Neural progenitor cell (in vitro differentiated cells): ENCODE data around the gene MEGF10. TPM values are rescaled to one million over a fixed set of nuclear protein-coding genes. Genes with fewer than 3 reads are reported as not detected.

ENCODE experiments used
- DNase-seq: peaks from one replicate; pipeline ENCODE4 v3.0.0-alpha.2; 2016; ENCODE audit warnings: low spot score
- H2AFZ ChIP-seq: fragments of 200-600 bp; sonication (generic); replicated peaks from 2 replicates; pipeline ENCODE4 v1.6.1; 2016; ENCODE audit warnings: antibody characterized with exemption
- H3F3A ChIP-seq: fragments of 200-600 bp; sonication (generic); 2 replicates; pipeline ENCODE4 v1.6.1; 2016; ENCODE audit warnings: antibody characterized with exemption, low read depth
- H3K27ac ChIP-seq: fragments of 200-600 bp; sonication (generic); 2 replicates; pipeline ENCODE4 v1.5.1; 2016; ENCODE audit warnings: mild to moderate bottlenecking
- H3K27me3 ChIP-seq: fragments of 200-600 bp; sonication (generic); 2 replicates; pipeline ENCODE4 v1.6.1; 2016; ENCODE audit warnings: mild to moderate bottlenecking, moderate library complexity
- H3K36me3 ChIP-seq: fragments of 200-600 bp; sonication (generic); 2 replicates; pipeline ENCODE4 v1.5.1; 2016
- H3K4me1 ChIP-seq: fragments of 200-600 bp; sonication (generic); 2 replicates; pipeline ENCODE4 v1.6.1; 2016; ENCODE audit warnings: mixed run types
- H3K4me2 ChIP-seq: fragments of 200-600 bp; sonication (generic); 2 replicates; pipeline ENCODE4 v1.6.1; 2016
- H3K4me3 ChIP-seq: fragments of 200-600 bp; sonication (generic); 2 replicates; pipeline ENCODE4 v1.5.1; 2016
- H3K79me2 ChIP-seq: fragments of 200-600 bp; sonication (generic); 2 replicates; pipeline ENCODE4 v1.6.1; 2016; ENCODE audit warnings: low read depth
- H3K9ac ChIP-seq: fragments of 200-600 bp; sonication (generic); 2 replicates; pipeline ENCODE4 v1.6.1; 2016
- H3K9me3 ChIP-seq: fragments of 200-600 bp; sonication (generic); 2 replicates; pipeline ENCODE4 v1.5.1; 2016; ENCODE audit warnings: low read depth
- H4K20me1 ChIP-seq: fragments of 200-600 bp; sonication (generic); 2 replicates; pipeline ENCODE4 v1.6.1; 2016; ENCODE audit warnings: low read depth
- H3K27ac Mint-ChIP-seq: 3 replicates; pipeline ENCODE4 v1.8.0; 2021; ENCODE audit warnings: mixed read lengths
- H3K27me3 Mint-ChIP-seq: 2 replicates; pipeline ENCODE4 v1.8.0; 2022; ENCODE audit warnings: low read depth, mild to moderate bottlenecking, inconsistent platforms, moderate library complexity, mixed read lengths; ENCODE audit not compliant: insufficient read depth
- H3K36me3 Mint-ChIP-seq: 3 replicates; pipeline ENCODE4 v1.8.0; 2021; ENCODE audit warnings: mixed read lengths
- H3K4me1 Mint-ChIP-seq: 3 replicates; pipeline ENCODE4 v1.8.0; 2021; ENCODE audit warnings: mixed read lengths
- H3K4me3 Mint-ChIP-seq: 3 replicates; pipeline ENCODE4 v1.8.0; 2021; ENCODE audit warnings: mild to moderate bottlenecking, moderate library complexity, mixed read lengths
- H3K9me3 Mint-ChIP-seq: 3 replicates; pipeline ENCODE4 v1.8.0; 2020; ENCODE audit warnings: mixed read lengths
- CTCF ChIP-seq: fragments of 200-600 bp; sonication (generic); IDR thresholded peaks from 2 replicates; pipeline ENCODE4 v1.5.1; 2017; ENCODE audit warnings: antibody characterized with exemption, mild to moderate bottlenecking
- EZH2 ChIP-seq: fragments of 200-600 bp; sonication (generic); IDR thresholded peaks from 2 replicates; pipeline ENCODE4 v1.6.1; 2017; ENCODE audit warnings: antibody characterized with exemption, mild to moderate bottlenecking, moderate library complexity
- EZH2phosphoT487 ChIP-seq: fragments of 200-600 bp; sonication (generic); IDR thresholded peaks from 2 replicates; pipeline ENCODE4 v1.6.1; 2017; ENCODE audit warnings: antibody characterized with exemption
- total RNA-seq: library from RNA; depleted of rRNA; stranded (reverse); fragments of >200 nt; gene quantifications from 2 replicates; pipeline ENCODE4 v1.2.3, GENCODE V29; 2015; ENCODE audit warnings: low replicate concordance

The MEGF10 gene
- total RNA-seq, 1 donor from 2014 or later, result 1.3 TPM

- H3K79me2 ChIP-seq, result no peaks in the 10 kb centered on the region
- Mint-ChIP-seq H3K36me3 (peaks cover 2% of the 10 kb centered on the region), H3K4me3 (no peak overlapping the region), H3K9me3 (no peaks in the 10 kb centered on the region), H3K27me3 (no peaks in the 10 kb centered on the region), H3K27ac (no peak overlapping the region), H3K4me1 (peaks cover 13% of the 10 kb centered on the region)
- H3K9ac ChIP-seq, result no peak overlapping the region
- H3F3A ChIP-seq, result no peaks in the 10 kb centered on the region
- TF ChIP-seq EZH2, result no peak
- no peak for TF ChIP-seq CTCF
- no peak for TF ChIP-seq EZH2phosphoT487
- no peaks in the 10 kb centered on the region for H3K4me1 ChIP-seq
- H4K20me1 ChIP-seq, result no peaks in the 10 kb centered on the region
- H3K9me3 ChIP-seq, result no peaks in the 10 kb centered on the region
- H3K4me3 ChIP-seq, result no peak overlapping the region
- DNase-seq, result no peak
- H3K4me2 ChIP-seq, result no peak overlapping the region
- no peak overlapping the region for H2AFZ ChIP-seq
- no peak overlapping the region for H3K27ac ChIP-seq
- no peaks in the 10 kb centered on the region for H3K27me3 ChIP-seq
- H3K36me3 ChIP-seq, result no peaks in the 10 kb centered on the region
Measured at GRCh38 chr5:127326976-127327755, 36.6 kb downstream of the MEGF10 start.

- Histone ChIP-seq H4K20me1 (no peaks in the 10 kb centered on the region), H3K27me3 (no peaks in the 10 kb centered on the region), H3K36me3 (no peaks in the 10 kb centered on the region), H3K27ac (no peak overlapping the region), H3K4me1 (no peaks in the 10 kb centered on the region), H3K4me3 (no peak overlapping the region), H3K79me2 (no peaks in the 10 kb centered on the region), H3F3A (no peaks in the 10 kb centered on the region), H2AFZ (no peak overlapping the region), H3K4me2 (no peak overlapping the region), H3K9ac (no peak overlapping the region), H3K9me3 (no peaks in the 10 kb centered on the region)
- Mint-ChIP-seq H3K27ac (no peak overlapping the region), H3K27me3 (peaks cover 2% of the 10 kb centered on the region), H3K4me3 (no peak overlapping the region), H3K9me3 (no peaks in the 10 kb centered on the region), H3K36me3 (peaks cover 4% of the 10 kb centered on the region), H3K4me1 (peaks cover 8% of the 10 kb centered on the region)
- no peak for DNase-seq
- no peak for TF ChIP-seq EZH2
- TF ChIP-seq EZH2phosphoT487, result no peak
- TF ChIP-seq CTCF, result no peak
Measured at GRCh38 chr5:127330116-127330515, 39.5 kb downstream of the MEGF10 start.

- H3K79me2 ChIP-seq, result no peaks in the 10 kb centered on the region
- no peaks in the 10 kb centered on the region for H3K27me3 ChIP-seq
- no peaks in the 10 kb centered on the region for H3K4me1 ChIP-seq
- no peak overlapping the region for H3K27ac ChIP-seq
- H3K9me3 ChIP-seq, result no peaks in the 10 kb centered on the region
- Mint-ChIP-seq H3K27me3 (peaks cover 2% of the 10 kb centered on the region), H3K4me1 (peaks cover 6% of the 10 kb centered on the region), H3K9me3 (no peaks in the 10 kb centered on the region), H3K36me3 (peaks cover 5% of the 10 kb centered on the region), H3K4me3 (no peak overlapping the region), H3K27ac (no peak overlapping the region)
- no peaks in the 10 kb centered on the region for H3F3A ChIP-seq
- H3K4me2 ChIP-seq, result no peak overlapping the region
- TF ChIP-seq EZH2phosphoT487 (no peak), EZH2 (no peak), CTCF (no peak)
- H3K9ac ChIP-seq, result no peak overlapping the region
- no peak overlapping the region for H3K4me3 ChIP-seq
- no peak for DNase-seq
- no peaks in the 10 kb centered on the region for H3K36me3 ChIP-seq
- H4K20me1 ChIP-seq, result no peaks in the 10 kb centered on the region
- no peak overlapping the region for H2AFZ ChIP-seq
Measured at GRCh38 chr5:127331890-127332649, 41.5 kb downstream of the MEGF10 start.
